ENCODE data around the gene RYR3. TPM values are rescaled to one million over a fixed set of nuclear protein-coding genes. Genes with fewer than 3 reads are reported as not detected.

The RYR3 gene
- total RNA-seq, 5 donors from 2014 or later (not counting 1 experiment from before 2014, with no cell fraction given), result 0.03 to 0.07 (median 0.04) TPM; not detected in 1

DNA sequence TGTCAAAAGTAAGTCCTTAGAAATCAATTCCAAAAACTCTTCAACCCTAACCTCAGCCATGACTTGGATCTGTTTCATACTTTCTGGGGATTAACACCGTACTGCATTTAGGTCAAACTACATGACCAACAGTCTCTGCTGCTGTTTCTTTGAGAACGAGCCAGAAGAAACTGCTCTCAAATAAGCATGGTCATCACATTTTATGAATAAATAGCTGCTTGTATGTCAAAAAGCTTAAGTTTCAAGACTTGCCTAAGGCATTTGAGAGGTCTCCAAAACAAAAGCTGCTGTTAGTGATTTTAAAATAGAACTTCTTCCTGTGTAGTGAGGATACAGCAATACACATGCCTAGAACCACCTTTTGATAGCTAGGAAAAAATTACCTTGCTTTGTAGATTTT lies 491.2 kb downstream of the RYR3 start:
- H3K9me3 Mint-ChIP-seq, result no peaks in the 10 kb centered on the region
- no peaks in the 10 kb centered on the region for H3K9me3 ChIP-seq
- no peak overlapping the region for H3K4me3 ChIP-seq (ENCODE audit: control insufficient read depth in 1 of 2, extremely low read depth in 1 of 2, low read length in 1 of 2)
- H3K27me3 Mint-ChIP-seq, result peaks cover 0 to 7% of the 10 kb centered on the region in 2 donors
- H3K4me3 Mint-ChIP-seq, result no peak overlapping the region
- no peak for DNase-seq
- H3K27ac ChIP-seq (ENCODE audit: low read length), result no peak overlapping the region
- H3K27me3 ChIP-seq (replicated peaks in 1 of 2; ENCODE audit: control insufficient read depth in 2 of 2, extremely low read depth in 1 of 2, insufficient read depth in 2 of 2, low read length in 1 of 2), result no peaks in the 10 kb centered on the region
- no peak for ATAC-seq (replicated peaks in 1 of 4)
- H3K36me3 ChIP-seq (ENCODE audit: control insufficient read depth in 2 of 2, extremely low read depth in 1 of 2, insufficient read depth in 1 of 2, low read length in 1 of 2), result no peaks in the 10 kb centered on the region
- POLR2A ChIA-PET, result no interaction called here
- H3K4me1 ChIP-seq (ENCODE audit: control insufficient read depth in 1 of 2, extremely low read depth in 1 of 2, insufficient read depth in 2 of 2, low read length in 2 of 2), result no peaks in the 10 kb centered on the region
- H3K36me3 Mint-ChIP-seq, result no peaks in the 10 kb centered on the region
- CTCF ChIA-PET, result interaction anchor here in 1 of 2 donors (0.5 kb wide), 1 partner anchor 12 kb away, joined by 3 read pairs; no protein-coding TSS in a partner anchor
- WGBS (ENCODE audit: insufficient coverage), result 100% methylated on average over 1 of the region's 2 CpGs
- H3K27ac Mint-ChIP-seq, result no peak overlapping the region
- H3K4me1 Mint-ChIP-seq, result no peaks in the 10 kb centered on the region

DNA sequence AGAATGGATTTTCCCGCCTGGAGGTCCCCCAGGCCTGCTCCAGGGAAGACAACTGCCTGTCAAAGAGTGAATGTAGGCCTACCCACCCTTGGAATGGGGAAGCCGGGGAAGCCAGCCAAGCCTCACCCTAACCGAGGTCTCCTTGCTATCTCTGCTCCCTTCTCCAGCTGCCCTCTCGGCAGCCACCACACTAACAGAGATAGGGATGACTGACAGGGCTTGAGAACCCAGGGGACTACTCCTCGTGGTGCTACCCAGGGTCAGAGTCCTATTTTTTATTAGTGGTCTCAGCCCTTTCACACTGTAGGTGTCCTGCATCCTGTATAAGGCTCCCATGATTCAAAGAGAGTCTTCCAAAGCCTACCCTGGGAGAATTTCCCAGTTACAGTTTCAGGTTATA lies 496.9 kb downstream of the RYR3 start:
- POLR2A ChIA-PET, result no interaction called here
- Histone ChIP-seq H3K27ac (ENCODE audit: low read length) (no peak overlapping the region), H3K27me3 (replicated peaks in 1 of 2; ENCODE audit: control insufficient read depth in 2 of 2, extremely low read depth in 1 of 2, insufficient read depth in 2 of 2, low read length in 1 of 2) (peaks cover 0 to 18% of the 10 kb centered on the region in 2 experiments), H3K4me3 (ENCODE audit: control insufficient read depth in 1 of 2, extremely low read depth in 1 of 2, low read length in 1 of 2) (no peak overlapping the region), H3K4me1 (ENCODE audit: control insufficient read depth in 1 of 2, extremely low read depth in 1 of 2, insufficient read depth in 2 of 2, low read length in 2 of 2) (no peaks in the 10 kb centered on the region), H3K9me3 (no peaks in the 10 kb centered on the region), H3K36me3 (ENCODE audit: control insufficient read depth in 2 of 2, extremely low read depth in 1 of 2, insufficient read depth in 1 of 2, low read length in 1 of 2) (no peaks in the 10 kb centered on the region)
- H3K27me3 Mint-ChIP-seq, result peaks cover 20 to 21% of the 10 kb centered on the region in 2 donors
- WGBS (ENCODE audit: insufficient coverage), result 73% methylated on average over 4 of the region's 5 CpGs
- H3K9me3 Mint-ChIP-seq, result no peaks in the 10 kb centered on the region
- ATAC-seq (replicated peaks in 1 of 4), result no peak
- no peaks in the 10 kb centered on the region for H3K36me3 Mint-ChIP-seq
- CTCF ChIA-PET, result no interaction called here
- no peak for DNase-seq
- H3K4me3 Mint-ChIP-seq, result no peak overlapping the region
- H3K4me1 Mint-ChIP-seq, result no peaks in the 10 kb centered on the region
- H3K27ac Mint-ChIP-seq, result no peak overlapping the region

DNA sequence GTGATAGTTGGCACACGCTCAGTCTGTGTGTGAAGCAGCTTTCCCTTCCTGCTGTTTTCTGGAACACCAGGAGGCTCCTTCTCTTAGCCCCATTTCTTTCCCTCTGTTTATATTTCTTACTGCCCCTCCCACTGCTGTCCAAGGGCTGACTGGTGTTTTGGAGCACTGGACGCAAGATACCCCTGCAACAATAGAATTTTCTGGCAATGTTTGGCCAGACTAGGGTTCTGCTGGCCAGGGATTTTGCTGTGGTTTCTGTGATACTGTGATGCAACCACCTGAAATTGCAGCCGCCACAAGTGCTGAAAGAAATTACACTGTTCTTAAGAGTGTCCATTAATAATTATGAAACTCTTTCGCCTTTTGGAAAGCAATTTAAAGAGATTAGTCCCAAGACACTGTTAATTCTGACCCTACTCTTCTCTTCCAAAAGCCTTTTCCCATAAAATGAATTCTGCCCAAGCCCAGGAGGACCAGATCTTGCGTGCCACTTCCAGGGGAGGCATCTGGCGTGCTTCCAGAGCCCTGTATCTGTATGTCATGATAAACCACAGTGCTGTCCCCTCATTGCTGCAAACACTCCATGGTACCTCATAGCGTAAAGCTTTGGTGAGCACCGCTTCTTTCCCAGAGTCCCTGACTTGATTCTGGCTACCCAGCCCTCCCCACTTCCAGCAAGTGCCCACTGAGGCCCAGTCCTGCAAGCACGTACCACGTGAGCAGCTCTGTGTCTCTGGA lies 498.1 kb downstream of the RYR3 start:
- Mint-ChIP-seq H3K27ac (no peak overlapping the region), H3K4me1 (no peaks in the 10 kb centered on the region), H3K4me3 (no peak overlapping the region), H3K9me3 (no peaks in the 10 kb centered on the region), H3K36me3 (no peaks in the 10 kb centered on the region), H3K27me3 (peaks cover 20 to 26% of the 10 kb centered on the region in 2 donors)
- Histone ChIP-seq H3K27ac (ENCODE audit: low read length) (no peak overlapping the region), H3K4me3 (ENCODE audit: control insufficient read depth in 1 of 2, extremely low read depth in 1 of 2, low read length in 1 of 2) (no peak overlapping the region), H3K4me1 (ENCODE audit: control insufficient read depth in 1 of 2, extremely low read depth in 1 of 2, insufficient read depth in 2 of 2, low read length in 2 of 2) (no peaks in the 10 kb centered on the region), H3K36me3 (ENCODE audit: control insufficient read depth in 2 of 2, extremely low read depth in 1 of 2, insufficient read depth in 1 of 2, low read length in 1 of 2) (no peaks in the 10 kb centered on the region), H3K9me3 (no peaks in the 10 kb centered on the region), H3K27me3 (replicated peaks in 1 of 2; ENCODE audit: control insufficient read depth in 2 of 2, extremely low read depth in 1 of 2, insufficient read depth in 2 of 2, low read length in 1 of 2) (peaks cover 0 to 18% of the 10 kb centered on the region in 2 experiments)
- DNase-seq (no peak), ATAC-seq (replicated peaks in 1 of 4) (no peak)
- ChIA-PET CTCF (no interaction called here), POLR2A (no interaction called here)
- WGBS (ENCODE audit: insufficient coverage), result 84% methylated on average over 7 of the region's 10 CpGs

DNA sequence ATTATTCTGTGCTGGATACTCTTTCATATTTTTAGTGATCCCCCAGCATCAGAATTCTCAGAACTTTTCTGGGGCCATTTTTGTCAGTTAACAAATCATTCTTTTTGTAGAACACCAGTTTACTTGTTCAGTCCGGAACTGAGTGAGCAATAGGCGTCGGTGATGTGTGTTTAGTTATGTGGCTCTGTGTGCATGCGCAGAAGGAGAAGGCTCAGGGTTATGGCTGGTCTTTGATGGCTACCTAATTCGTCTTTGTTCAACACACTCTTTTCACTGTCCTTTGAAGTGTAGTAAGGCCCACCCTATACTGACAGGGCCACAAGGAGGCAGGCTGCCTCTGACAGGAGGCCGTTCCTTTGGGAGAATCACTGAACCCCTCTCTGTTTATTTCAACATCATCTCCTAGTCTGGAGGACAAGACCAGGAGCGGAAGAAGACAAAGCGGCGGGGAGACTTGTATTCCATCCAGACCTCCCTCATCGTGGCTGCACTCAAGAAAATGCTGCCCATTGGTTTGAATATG lies 499.4 kb downstream of the RYR3 start:
- Histone ChIP-seq H3K27me3 (replicated peaks in 1 of 2; ENCODE audit: control insufficient read depth in 2 of 2, extremely low read depth in 1 of 2, insufficient read depth in 2 of 2, low read length in 1 of 2) (peaks cover 0 to 18% of the 10 kb centered on the region in 2 experiments), H3K36me3 (ENCODE audit: control insufficient read depth in 2 of 2, extremely low read depth in 1 of 2, insufficient read depth in 1 of 2, low read length in 1 of 2) (no peaks in the 10 kb centered on the region), H3K4me3 (ENCODE audit: control insufficient read depth in 1 of 2, extremely low read depth in 1 of 2, low read length in 1 of 2) (no peak overlapping the region), H3K27ac (ENCODE audit: low read length) (no peak overlapping the region), H3K9me3 (no peaks in the 10 kb centered on the region), H3K4me1 (ENCODE audit: control insufficient read depth in 1 of 2, extremely low read depth in 1 of 2, insufficient read depth in 2 of 2, low read length in 2 of 2) (no peaks in the 10 kb centered on the region)
- Mint-ChIP-seq H3K36me3 (no peaks in the 10 kb centered on the region), H3K4me3 (no peak overlapping the region), H3K27ac (no peak overlapping the region), H3K4me1 (no peaks in the 10 kb centered on the region), H3K9me3 (no peaks in the 10 kb centered on the region), H3K27me3 (peaks cover 22 to 26% of the 10 kb centered on the region in 2 donors)
- POLR2A ChIA-PET, result no interaction called here
- 81% methylated on average over 3 of the region's 10 CpGs for WGBS (ENCODE audit: insufficient coverage)
- ATAC-seq (replicated peaks in 1 of 4) (no peak), DNase-seq (no peak)
- CTCF ChIA-PET, result no interaction called here

DNA sequence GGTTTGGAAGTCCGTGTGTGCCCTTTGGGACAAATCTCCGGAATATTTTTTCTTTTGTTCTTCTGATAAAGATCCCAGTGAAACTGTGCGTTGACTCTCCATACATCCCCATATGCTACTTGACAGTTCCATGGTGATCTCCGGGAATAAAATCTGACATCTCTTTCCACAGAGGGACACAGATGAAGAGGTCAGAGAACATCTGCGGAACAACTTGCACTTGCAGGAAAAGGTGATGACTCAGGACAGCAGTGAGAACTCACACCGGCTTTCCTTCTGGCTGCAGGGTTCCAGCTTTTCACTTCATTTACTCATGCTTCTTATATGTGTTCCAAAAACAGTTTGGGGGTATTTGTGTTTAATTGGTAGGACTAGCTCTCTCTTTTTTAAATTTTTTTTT lies 500.0 kb downstream of the RYR3 start:
- no peaks in the 10 kb centered on the region for H3K4me1 Mint-ChIP-seq
- H3K27ac Mint-ChIP-seq, result no peak overlapping the region
- no peaks in the 10 kb centered on the region for H3K9me3 ChIP-seq
- peaks cover 0 to 18% of the 10 kb centered on the region in 2 experiments for H3K27me3 ChIP-seq (replicated peaks in 1 of 2; ENCODE audit: control insufficient read depth in 2 of 2, extremely low read depth in 1 of 2, insufficient read depth in 2 of 2, low read length in 1 of 2)
- H3K4me3 ChIP-seq (ENCODE audit: control insufficient read depth in 1 of 2, extremely low read depth in 1 of 2, low read length in 1 of 2), result no peak overlapping the region
- H3K4me3 Mint-ChIP-seq, result no peak overlapping the region
- no peak for ATAC-seq (replicated peaks in 1 of 4)
- ChIA-PET POLR2A (no interaction called here), CTCF (no interaction called here)
- no peak for DNase-seq
- no peaks in the 10 kb centered on the region for H3K36me3 Mint-ChIP-seq
- no peaks in the 10 kb centered on the region for H3K9me3 Mint-ChIP-seq
- H3K27me3 Mint-ChIP-seq, result peaks cover 22 to 26% of the 10 kb centered on the region in 2 donors
- no peak overlapping the region for H3K27ac ChIP-seq (ENCODE audit: low read length)
- no peaks in the 10 kb centered on the region for H3K36me3 ChIP-seq (ENCODE audit: control insufficient read depth in 2 of 2, extremely low read depth in 1 of 2, insufficient read depth in 1 of 2, low read length in 1 of 2)
- WGBS (ENCODE audit: insufficient coverage), result 88% methylated on average over 5 of the region's 6 CpGs
- H3K4me1 ChIP-seq (ENCODE audit: control insufficient read depth in 1 of 2, extremely low read depth in 1 of 2, insufficient read depth in 2 of 2, low read length in 2 of 2), result no peaks in the 10 kb centered on the region

DNA sequence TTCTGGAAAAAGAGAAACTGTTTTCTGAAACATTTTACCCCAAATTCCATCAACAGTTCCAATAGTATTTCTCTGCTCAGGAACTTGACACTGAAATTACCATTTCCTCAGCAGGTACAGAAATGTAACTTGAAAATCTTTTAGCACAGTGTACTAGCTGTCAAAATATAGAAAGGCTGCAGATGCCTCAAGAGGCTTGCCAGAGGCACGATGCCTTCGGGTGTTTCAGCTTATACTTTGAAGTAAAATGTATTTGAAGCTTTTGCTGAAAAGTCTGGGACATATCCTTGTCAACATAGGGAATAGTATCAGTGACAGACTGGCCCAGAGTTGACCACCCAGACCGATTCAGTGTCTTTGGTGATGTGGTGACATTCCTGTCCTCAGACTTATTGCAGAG lies 503.1 kb downstream of the RYR3 start:
- 33% methylated on average over 1 of the region's 3 CpGs for WGBS (ENCODE audit: insufficient coverage)
- Histone ChIP-seq H3K27me3 (replicated peaks in 1 of 2; ENCODE audit: control insufficient read depth in 2 of 2, extremely low read depth in 1 of 2, insufficient read depth in 2 of 2, low read length in 1 of 2) (peaks cover 0 to 15% of the 10 kb centered on the region in 2 experiments), H3K4me3 (ENCODE audit: control insufficient read depth in 1 of 2, extremely low read depth in 1 of 2, low read length in 1 of 2) (no peak overlapping the region), H3K4me1 (ENCODE audit: control insufficient read depth in 1 of 2, extremely low read depth in 1 of 2, insufficient read depth in 2 of 2, low read length in 2 of 2) (no peaks in the 10 kb centered on the region), H3K36me3 (ENCODE audit: control insufficient read depth in 2 of 2, extremely low read depth in 1 of 2, insufficient read depth in 1 of 2, low read length in 1 of 2) (no peaks in the 10 kb centered on the region), H3K9me3 (no peaks in the 10 kb centered on the region), H3K27ac (ENCODE audit: low read length) (no peak overlapping the region)
- ChIA-PET CTCF (no interaction called here), POLR2A (no interaction called here)
- Mint-ChIP-seq H3K27ac (no peak overlapping the region), H3K9me3 (no peaks in the 10 kb centered on the region), H3K27me3 (peaks cover 19 to 22% of the 10 kb centered on the region in 2 donors), H3K4me1 (no peaks in the 10 kb centered on the region), H3K36me3 (no peaks in the 10 kb centered on the region), H3K4me3 (no peak overlapping the region)
- no peak for DNase-seq
- no peak for ATAC-seq (replicated peaks in 1 of 4)
